Measurements from ENCODE around the gene ZNF497.
"Not testable (repeated sequence)": the region's sequence is repeated elsewhere in the genome, so short reads cannot be mapped to it uniquely, and the experiment has no call there.

ZNF497 gene

GRCh38 chr19:58394821-58395219, 32.3 kb upstream of the ZNF497 start:
- no peak for DNase-seq (ENCODE audit: low read depth)

GRCh38 chr19:58393725-58394033, 31.1 kb upstream of the ZNF497 start:
- DNase-seq (ENCODE audit: low read depth) = no peak

- no peak for DNase-seq (ENCODE audit: low read depth)
These were observed 30.6 kb upstream of the ZNF497 start for GRCh38 chr19:58392945-58393724.

GRCh38 chr19:58388175-58388526, 25.6 kb upstream of the ZNF497 start:
- no peak for DNase-seq (ENCODE audit: low read depth)

- peak; percentile 21 for DNase-seq (ENCODE audit: low read depth)
These were observed 25.0 kb upstream of the ZNF497 start for GRCh38 chr19:58387338-58388174.

GRCh38 chr19:58386576-58387337, 24.2 kb upstream of the ZNF497 start, which contains the start of gene RPS5:
RPS5 (plus strand) TSS chr19:58387269; CDS start chr19:58388138, 869 bp downstream.
- peak; percentile 99 for DNase-seq (ENCODE audit: low read depth)

GRCh38 chr19:58385891-58386575, 23.5 kb upstream of the ZNF497 start:
- no peak for DNase-seq (ENCODE audit: low read depth)

- DNase-seq (ENCODE audit: low read depth) = no peak
These were observed 22.9 kb upstream of the ZNF497 start for GRCh38 chr19:58385313-58385890.

- DNase-seq (ENCODE audit: low read depth) = no peak
These were observed 20.5 kb upstream of the ZNF497 start for GRCh38 chr19:58382997-58383603.

GRCh38 chr19:58381460-58382212, 19.1 kb upstream of the ZNF497 start:
- DNase-seq (ENCODE audit: low read depth) = no peak

- DNase-seq (ENCODE audit: low read depth) = peak; percentile 100
These were observed 18.3 kb upstream of the ZNF497 start, which contains the start of gene ZNF837 for GRCh38 chr19:58380662-58381459. ZNF837 (minus strand) TSS chr19:58381030; CDS start chr19:58369332, 11,698 bp downstream.

GRCh38 chr19:58380037-58380661, 17.6 kb upstream of the ZNF497 start:
- no peak for DNase-seq (ENCODE audit: low read depth)

GRCh38 chr19:58379246-58379645, 16.7 kb upstream of the ZNF497 start:
- no peak for DNase-seq (ENCODE audit: low read depth)

- DNase-seq (ENCODE audit: low read depth) = not testable (repeated sequence)
These were observed 14.2 kb upstream of the ZNF497 start for GRCh38 chr19:58376724-58377123.

GRCh38 chr19:58374200-58374599, 11.6 kb upstream of the ZNF497 start:
- DNase-seq (ENCODE audit: low read depth) = peak; percentile 17

GRCh38 chr19:58372311-58373133, 10.0 kb upstream of the ZNF497 start:
- DNase-seq (ENCODE audit: low read depth) = peak; percentile 25

- DNase-seq (ENCODE audit: low read depth) = no peak
These were observed 6.2 kb upstream of the ZNF497 start for GRCh38 chr19:58368561-58369360.
